Measurements from ENCODE around the gene LARP4B. TPM values are rescaled to one million over a fixed set of nuclear protein-coding genes. Genes with fewer than 3 reads are reported as not detected.
A peak's percentile ranks its signal among the peaks of the same experiment; 100 is the strongest.

The LARP4B gene
- total RNA-seq, 4 donors from 2014 or later, result 68.6 to 113 (median 87.4) TPM

DNA sequence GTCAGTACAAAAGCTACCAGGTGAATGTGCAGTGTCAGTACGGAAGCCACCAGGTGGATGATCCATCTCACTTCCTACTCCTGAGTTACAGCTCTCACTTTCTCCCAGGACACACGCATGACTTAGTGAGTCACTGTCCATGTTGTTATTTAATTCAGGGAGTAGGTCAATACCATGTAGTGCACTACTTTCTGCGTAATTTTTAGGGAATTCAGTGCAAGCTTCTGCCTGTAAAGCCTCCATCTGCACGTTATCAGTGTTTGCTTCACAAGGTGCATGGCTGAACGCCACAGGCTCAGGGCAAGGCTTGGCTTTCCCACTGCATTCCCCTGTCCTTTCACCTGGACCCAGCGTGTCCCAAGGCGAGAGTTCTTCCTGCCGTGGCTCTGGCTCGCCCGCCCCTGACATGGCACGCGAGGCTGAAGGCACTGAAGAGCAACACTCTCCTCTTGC lies 59.5 kb downstream of the LARP4B start:
- H3K36me3 ChIP-seq, result peaks cover 0 to 4% of the 10 kb centered on the region in 2 donors
- DNase-seq, result peak; percentile 54 to 76
- H3K4me1 ChIP-seq, result peaks cover 14 to 23% of the 10 kb centered on the region in 2 donors
- intact Hi-C loops (cut with DNase I), result no loop called here
- no peaks in the 10 kb centered on the region for H3K9me3 ChIP-seq
- TF ChIP-seq, protein P1, sequence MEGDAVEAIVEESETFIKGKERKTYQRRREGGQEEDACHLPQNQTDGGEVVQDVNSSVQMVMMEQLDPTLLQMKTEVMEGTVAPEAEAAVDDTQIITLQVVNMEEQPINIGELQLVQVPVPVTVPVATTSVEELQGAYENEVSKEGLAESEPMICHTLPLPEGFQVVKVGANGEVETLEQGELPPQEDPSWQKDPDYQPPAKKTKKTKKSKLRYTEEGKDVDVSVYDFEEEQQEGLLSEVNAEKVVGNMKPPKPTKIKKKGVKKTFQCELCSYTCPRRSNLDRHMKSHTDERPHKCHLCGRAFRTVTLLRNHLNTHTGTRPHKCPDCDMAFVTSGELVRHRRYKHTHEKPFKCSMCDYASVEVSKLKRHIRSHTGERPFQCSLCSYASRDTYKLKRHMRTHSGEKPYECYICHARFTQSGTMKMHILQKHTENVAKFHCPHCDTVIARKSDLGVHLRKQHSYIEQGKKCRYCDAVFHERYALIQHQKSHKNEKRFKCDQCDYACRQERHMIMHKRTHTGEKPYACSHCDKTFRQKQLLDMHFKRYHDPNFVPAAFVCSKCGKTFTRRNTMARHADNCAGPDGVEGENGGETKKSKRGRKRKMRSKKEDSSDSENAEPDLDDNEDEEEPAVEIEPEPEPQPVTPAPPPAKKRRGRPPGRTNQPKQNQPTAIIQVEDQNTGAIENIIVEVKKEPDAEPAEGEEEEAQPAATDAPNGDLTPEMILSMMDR (IDR thresholded peaks at IDR 0.05), result no peak
- TF ChIP-seq POLR2A (IDR thresholded peaks at IDR 0.05), result no peak
- H3K27me3 ChIP-seq, result no peaks in the 10 kb centered on the region
- peak overlapping the region in 1 of 3 donors; percentile 31 for H3K27ac ChIP-seq
- WGBS, 2 donors, result 70 to 75% methylated on average over 7 to 12 of the region's 12 CpGs
- no peak overlapping the region for H3K4me3 ChIP-seq (replicated peaks in 1 of 3)

DNA sequence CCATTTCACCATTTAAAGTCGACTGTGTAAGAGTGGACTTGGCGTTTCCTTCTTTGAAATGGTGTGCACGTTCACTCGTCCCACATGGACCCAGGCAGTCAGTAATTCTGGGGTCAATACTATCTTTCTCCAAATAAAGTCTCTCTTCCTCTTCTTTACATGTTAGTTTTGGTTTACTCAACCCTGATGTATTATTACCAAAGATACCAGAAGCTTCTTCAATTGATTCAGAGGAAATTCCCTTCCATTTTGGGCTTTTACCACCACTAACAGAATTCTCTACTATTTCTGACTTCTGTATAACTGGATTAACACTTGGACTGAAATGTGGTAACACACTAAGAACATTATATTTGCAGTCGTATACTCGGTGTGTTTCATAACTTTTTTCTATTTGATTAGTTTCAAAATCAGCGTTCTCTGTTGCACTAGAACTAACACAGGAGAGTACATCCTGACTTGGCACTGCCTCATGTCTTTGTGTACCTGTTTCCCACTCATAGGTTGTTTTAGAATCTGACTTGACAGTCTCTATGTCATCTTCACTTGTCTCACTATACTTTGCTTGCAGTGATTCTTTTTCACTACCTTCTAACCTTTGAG lies 60.8 kb downstream of the LARP4B start:
- Histone ChIP-seq H3K36me3 (no peaks in the 10 kb centered on the region), H3K27ac (no peak overlapping the region), H3K4me3 (replicated peaks in 1 of 3) (no peak overlapping the region), H3K27me3 (no peaks in the 10 kb centered on the region), H3K4me1 (peaks cover 14 to 23% of the 10 kb centered on the region in 2 donors), H3K9me3 (no peaks in the 10 kb centered on the region)
- no peak for DNase-seq
- WGBS, 2 donors, result 90 to 94% methylated on average over 7 of the region's 7 CpGs
- intact Hi-C loops (cut with DNase I), result no loop called here
- TF ChIP-seq POLR2A (IDR thresholded peaks at IDR 0.05), result no peak
- TF ChIP-seq, protein P1 (IDR thresholded peaks at IDR 0.05), result no peak

DNA sequence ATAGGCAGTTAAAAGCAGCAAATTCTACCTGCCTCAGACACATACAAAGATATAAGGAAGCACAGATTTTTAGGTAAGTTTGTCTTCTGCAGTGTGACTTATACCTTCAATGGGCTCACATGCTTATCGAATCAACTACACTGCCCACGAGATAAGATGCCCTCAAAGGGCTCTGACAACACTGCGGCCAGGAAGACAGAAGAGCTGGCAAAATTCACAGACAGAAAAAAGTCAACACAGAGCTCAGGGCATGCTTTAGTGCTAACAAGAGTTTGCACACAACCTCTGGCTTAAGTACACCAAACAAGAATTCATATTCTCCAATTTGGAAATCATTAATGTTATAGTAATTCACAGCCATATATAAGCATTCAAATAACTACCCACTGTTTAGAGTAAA lies 62.3 kb downstream of the LARP4B start:
- intact Hi-C loops (cut with DNase I), result no loop called here
- Histone ChIP-seq H3K27me3 (no peaks in the 10 kb centered on the region), H3K36me3 (peaks cover 0 to 4% of the 10 kb centered on the region in 2 donors), H3K27ac (no peak overlapping the region), H3K9me3 (no peaks in the 10 kb centered on the region), H3K4me3 (replicated peaks in 1 of 3) (no peak overlapping the region), H3K4me1 (peaks cover 14 to 23% of the 10 kb centered on the region in 2 donors)
- no peak for TF ChIP-seq POLR2A (IDR thresholded peaks at IDR 0.05)
- TF ChIP-seq, protein P1 (IDR thresholded peaks at IDR 0.05), result no peak
- no peak for DNase-seq
- 85 to 90% methylated on average over 3 of the region's 3 CpGs for WGBS, 2 donors

- intact Hi-C loops (cut with DNase I), result no loop called here
- H3K27ac ChIP-seq, result no peak overlapping the region
- DNase-seq, result no peak
- 89 to 90% methylated on average over 6 of the region's 6 CpGs for WGBS, 2 donors
- peaks cover 11 to 19% of the 10 kb centered on the region in 2 donors for H3K4me1 ChIP-seq
- peaks cover 10 to 14% of the 10 kb centered on the region in 2 donors for H3K36me3 ChIP-seq
- no peaks in the 10 kb centered on the region for H3K9me3 ChIP-seq
- H3K4me3 ChIP-seq (replicated peaks in 1 of 3), result no peak overlapping the region
- TF ChIP-seq, protein P1 (IDR thresholded peaks at IDR 0.05), result no peak
- no peak for TF ChIP-seq POLR2A (IDR thresholded peaks at IDR 0.05)
- H3K27me3 ChIP-seq, result no peaks in the 10 kb centered on the region
These were observed 63.7 kb downstream of the LARP4B start for GRCh38 chr10:867807-868206.

DNA sequence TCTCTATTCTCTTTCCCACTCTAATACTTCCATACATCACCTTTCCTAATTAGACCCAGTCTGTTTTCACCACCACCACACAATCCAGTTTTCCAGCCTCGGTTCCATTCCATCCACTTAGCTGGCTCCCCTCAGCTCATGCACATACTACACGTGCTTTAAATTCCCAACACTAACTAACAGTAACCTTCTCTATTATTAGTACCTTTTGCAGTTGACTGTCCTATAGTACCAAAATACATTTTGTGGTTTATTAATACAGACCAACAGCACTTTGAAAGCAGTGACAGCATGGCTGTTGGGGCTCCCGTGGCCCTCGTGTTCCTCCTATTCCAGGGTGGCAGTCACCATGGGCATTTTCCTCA lies 64.9 kb downstream of the LARP4B start:
- no peaks in the 10 kb centered on the region for H3K9me3 ChIP-seq
- H3K27ac ChIP-seq, result no peak overlapping the region
- peaks cover 0 to 9% of the 10 kb centered on the region in 2 donors for H3K4me1 ChIP-seq
- intact Hi-C loops (cut with DNase I), result no loop called here
- WGBS, 2 donors, result 99% methylated on average over 4 of the region's 4 CpGs
- H3K36me3 ChIP-seq, result peaks cover 14 to 16% of the 10 kb centered on the region in 2 donors
- H3K27me3 ChIP-seq, result no peaks in the 10 kb centered on the region
- DNase-seq, result no peak
- TF ChIP-seq POLR2A (IDR thresholded peaks at IDR 0.05), result no peak
- TF ChIP-seq, protein P1 (IDR thresholded peaks at IDR 0.05), result no peak
- no peak overlapping the region for H3K4me3 ChIP-seq (replicated peaks in 1 of 3)
